Mesenchymal stem cell (in vitro differentiated cells and primary cell): ENCODE measurements around the gene ZSWIM6.

ENCODE experiments used
- DNase-seq: peaks from one replicate; pipeline ENCODE4 v3.0.0-alpha.2; 2013
- H2AFZ ChIP-seq: one replicate; pipeline ENCODE4 v1.6.1; 2013; ENCODE audit warnings: low read depth, mild to moderate bottlenecking, control low read depth, inconsistent platforms, low read length, moderate library complexity
- H2AK5ac ChIP-seq: 2 replicates; pipeline ENCODE4 v1.6.1; 2013; ENCODE audit warnings: low read length, moderate library complexity, mild to moderate bottlenecking, inconsistent platforms; ENCODE audit not compliant: severe bottlenecking
- H2BK120ac ChIP-seq: one replicate; pipeline ENCODE4 v1.6.1; 2013; ENCODE audit warnings: low read depth, mild to moderate bottlenecking, inconsistent platforms, low read length, moderate library complexity
- H2BK12ac ChIP-seq, 2 experiments: one replicate each; pipeline ENCODE4 v1.6.1; 2013; ENCODE audit warnings: inconsistent platforms in 2 of 2, low read length in 2 of 2, mild to moderate bottlenecking in 2 of 2, moderate library complexity in 2 of 2, control low read depth in 1 of 2
- H2BK15ac ChIP-seq: one replicate; pipeline ENCODE4 v1.6.1; 2013; ENCODE audit warnings: mild to moderate bottlenecking, low read depth, inconsistent platforms; ENCODE audit not compliant: poor library complexity, severe bottlenecking
- H2BK5ac ChIP-seq: 2 replicates; pipeline ENCODE4 v1.6.1; 2013; ENCODE audit warnings: low read depth, mild to moderate bottlenecking, low read length, control low read depth, inconsistent platforms; ENCODE audit not compliant: poor library complexity, severe bottlenecking
- H3K14ac ChIP-seq, 2 experiments: one replicate each; pipeline ENCODE4 v1.6.1; 2013; ENCODE audit warnings: inconsistent platforms in 2 of 2, low read length in 2 of 2, control low read depth in 1 of 2, mild to moderate bottlenecking in 1 of 2, moderate library complexity in 1 of 2
- H3K18ac ChIP-seq, 2 experiments: one replicate each; pipeline ENCODE4 v1.6.1; 2013; ENCODE audit warnings: inconsistent platforms in 2 of 2, low read length in 2 of 2, control low read depth in 1 of 2, low read depth in 1 of 2, mild to moderate bottlenecking in 1 of 2
- H3K23ac ChIP-seq, 2 experiments: one replicate each; pipeline ENCODE4 v1.6.1; 2013; ENCODE audit warnings: inconsistent platforms in 2 of 2, low read length in 2 of 2, mild to moderate bottlenecking in 2 of 2, moderate library complexity in 2 of 2, control low read depth in 1 of 2
- H3K27ac ChIP-seq: 2 replicates; pipeline ENCODE4 v1.5.1; 2013; ENCODE audit warnings: mild to moderate bottlenecking, moderate library complexity, low read length, control low read depth, inconsistent platforms; ENCODE audit not compliant: poor library complexity, severe bottlenecking
- H3K27me3 ChIP-seq, 2 experiments: 2 replicates each; pipeline versions ENCODE4 v1.6.1 to v1.7.0; 2013; ENCODE audit warnings: low read length in 2 of 2, mild to moderate bottlenecking in 2 of 2, moderate library complexity in 2 of 2, control low read depth in 1 of 2, inconsistent platforms in 1 of 2; ENCODE audit not compliant: control insufficient read depth in 1 of 2, insufficient read depth in 1 of 2
- H3K36me3 ChIP-seq, 2 experiments: 2 replicates each; pipeline versions ENCODE4 v1.6.1 to v1.7.0; 2013; ENCODE audit warnings: low read length in 2 of 2, control low read depth in 1 of 2, inconsistent platforms in 1 of 2, low read depth in 1 of 2, mild to moderate bottlenecking in 1 of 2; ENCODE audit not compliant: insufficient read depth in 2 of 2, control insufficient read depth in 1 of 2
- H3K4ac ChIP-seq, 2 experiments: one replicate each; pipeline ENCODE4 v1.6.1; 2013; ENCODE audit warnings: inconsistent platforms in 2 of 2, low read length in 2 of 2, mild to moderate bottlenecking in 2 of 2, moderate library complexity in 2 of 2, control low read depth in 1 of 2, low read depth in 1 of 2
- H3K4me1 ChIP-seq: 2 replicates; pipeline ENCODE4 v1.6.1; 2013; ENCODE audit warnings: low read depth, low read length, control low read depth; ENCODE audit not compliant: control insufficient read depth, insufficient read depth
- H3K4me2 ChIP-seq: 2 replicates; pipeline ENCODE4 v1.6.1; 2013; ENCODE audit warnings: low read length, mild to moderate bottlenecking, inconsistent platforms; ENCODE audit not compliant: poor library complexity, severe bottlenecking
- H3K4me3 ChIP-seq, 2 experiments: 2 replicates each; pipeline versions ENCODE4 v1.5.1 to v1.7.0; 2013; ENCODE audit warnings: low read length in 2 of 2, mild to moderate bottlenecking in 2 of 2, control low read depth in 1 of 2, low read depth in 1 of 2; ENCODE audit not compliant: insufficient read depth in 1 of 2
- H3K79me1 ChIP-seq: replicated peaks from 2 replicates; pipeline ENCODE4 v1.6.1; 2013; ENCODE audit warnings: mild to moderate bottlenecking, control low read depth, low read length, inconsistent platforms; ENCODE audit not compliant: poor library complexity, severe bottlenecking
- H3K9ac ChIP-seq: 2 replicates; pipeline ENCODE4 v1.7.0; 2013; ENCODE audit warnings: mild to moderate bottlenecking, low read length, moderate library complexity
- H3K9me3 ChIP-seq: 2 replicates; pipeline ENCODE4 v1.7.0; 2013; ENCODE audit warnings: mild to moderate bottlenecking, low read length; ENCODE audit not compliant: control insufficient read depth
- H4K8ac ChIP-seq: one replicate; pipeline ENCODE4 v1.6.1; 2013; ENCODE audit warnings: inconsistent platforms, mild to moderate bottlenecking, low read length, moderate library complexity
- H4K91ac ChIP-seq: one replicate; pipeline ENCODE4 v1.6.1; 2013; ENCODE audit warnings: mild to moderate bottlenecking, low read length, inconsistent platforms
- WGBS: methylation state at CpG from one replicate; pipeline ENCODE4 v1.1.7; 2013; ENCODE audit warnings: mixed read lengths; 5-methylcytosine and 5-hydroxymethylcytosine counted together

Gene ZSWIM6

DNA sequence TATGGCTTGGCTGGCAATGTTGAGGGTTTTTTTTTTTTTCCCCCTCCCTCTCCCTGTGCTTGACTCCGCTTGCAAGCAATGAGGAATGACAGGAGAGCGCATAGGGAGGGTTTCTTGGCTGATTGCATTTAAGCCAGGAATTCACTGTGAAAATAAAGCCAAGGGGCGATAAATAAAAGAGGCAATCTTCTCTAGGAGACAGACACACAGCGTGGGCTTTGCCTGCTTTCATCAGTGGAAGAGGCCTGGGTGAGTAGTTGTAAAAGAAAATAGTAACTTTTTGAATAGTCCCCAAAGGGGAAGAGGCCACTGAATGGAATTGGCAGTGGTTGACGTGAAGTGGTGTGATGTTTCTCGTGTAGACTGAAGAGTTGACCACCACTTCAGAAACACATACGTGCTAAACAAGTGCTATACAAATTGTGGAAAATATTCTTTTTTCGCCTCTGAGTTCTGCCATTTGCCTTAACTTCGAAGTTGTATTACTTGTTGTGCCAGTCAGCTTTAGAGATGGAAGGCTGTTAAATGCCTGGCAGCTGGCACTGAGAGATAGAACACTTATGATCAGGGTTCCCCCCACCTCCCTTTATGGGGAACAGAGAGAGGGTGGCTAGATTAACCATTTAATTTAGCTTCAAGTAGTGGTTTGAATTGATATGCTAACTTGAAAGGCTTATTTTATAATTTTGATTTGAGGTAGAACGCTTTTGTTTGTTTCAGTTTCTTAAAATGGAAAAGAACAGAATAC lies 3.0 kb downstream of the ZSWIM6 start:
- Histone ChIP-seq H3K4me1 (peaks cover 3% of the 10 kb centered on the region), H2BK5ac (no peak overlapping the region), H3K79me1 (peaks cover 2% of the 10 kb centered on the region), H2AK5ac (no peak overlapping the region), H2BK12ac (no peak overlapping the region), H2BK120ac (no peak overlapping the region), H3K27ac (no peak overlapping the region), H3K36me3 (peaks cover 3 to 5% of the 10 kb centered on the region in 2 experiments), H4K91ac (no peak overlapping the region), H3K18ac (no peak overlapping the region), H3K9me3 (no peaks in the 10 kb centered on the region), H2AFZ (no peak overlapping the region), H3K4ac (no peak overlapping the region), H3K9ac (peak overlapping the region; percentile 93), H4K8ac (no peak overlapping the region), H3K23ac (no peak overlapping the region), H2BK15ac (no peak overlapping the region), H3K27me3 (no peaks in the 10 kb centered on the region), H3K4me3 (peak overlapping the region in 1 of 2 experiments; percentile 84), H3K4me2 (peak overlapping the region; percentile 89), H3K14ac (no peak overlapping the region)
- peak; percentile 64 for DNase-seq
- 49% methylated on average over 9 of the region's 10 CpGs for WGBS

- Histone ChIP-seq H2AFZ (no peak overlapping the region), H4K91ac (no peak overlapping the region), H3K36me3 (peaks cover 3 to 5% of the 10 kb centered on the region in 2 experiments), H3K4me3 (no peak overlapping the region), H2BK120ac (no peak overlapping the region), H4K8ac (no peak overlapping the region), H2BK5ac (no peak overlapping the region), H2BK15ac (no peak overlapping the region), H2AK5ac (no peak overlapping the region), H3K9ac (no peak overlapping the region), H3K4me1 (peaks cover 4% of the 10 kb centered on the region), H3K79me1 (peaks cover 4% of the 10 kb centered on the region), H3K4ac (no peak overlapping the region), H3K18ac (no peak overlapping the region), H3K14ac (no peak overlapping the region), H3K4me2 (no peak overlapping the region), H3K23ac (no peak overlapping the region), H3K27me3 (no peaks in the 10 kb centered on the region), H2BK12ac (no peak overlapping the region), H3K9me3 (no peaks in the 10 kb centered on the region), H3K27ac (no peak overlapping the region)
- no peak for DNase-seq
- WGBS, result 89% methylated on average over 2 of the region's 2 CpGs
Measured at GRCh38 chr5:61339764-61340163, 7.7 kb downstream of the ZSWIM6 start.

DNA sequence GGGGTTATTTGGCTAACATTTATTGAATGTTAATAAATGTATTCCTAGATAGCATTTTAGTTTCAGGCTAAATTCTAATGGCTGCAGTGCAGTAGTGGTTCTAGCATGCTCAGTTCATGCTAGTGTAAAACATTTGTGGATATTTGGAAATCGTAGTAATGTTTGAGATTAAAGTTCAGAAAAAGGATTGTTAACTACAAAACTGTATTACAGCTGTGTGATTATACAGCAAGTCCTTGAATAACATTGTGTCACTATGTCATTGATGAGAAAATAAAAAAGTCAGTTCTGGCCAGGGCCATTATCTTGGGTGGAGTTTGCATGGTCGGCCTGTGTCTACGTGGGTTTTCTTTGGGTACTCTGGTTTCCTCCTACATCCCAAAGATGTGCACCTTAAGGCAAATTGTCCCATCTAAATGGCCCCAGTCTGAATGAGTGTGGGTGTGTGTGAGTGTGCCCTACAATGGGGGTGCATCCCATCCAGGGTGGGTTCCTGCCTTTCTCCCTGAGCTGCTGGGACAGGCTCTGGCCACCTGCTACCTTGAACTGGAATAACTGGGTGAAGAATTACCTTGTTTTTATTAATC lies 8.8 kb downstream of the ZSWIM6 start:
- Histone ChIP-seq H3K4me2 (no peak overlapping the region), H3K9me3 (no peaks in the 10 kb centered on the region), H2AFZ (no peak overlapping the region), H3K18ac (no peak overlapping the region), H2BK5ac (no peak overlapping the region), H2BK15ac (no peak overlapping the region), H3K4me1 (peaks cover 3% of the 10 kb centered on the region), H4K8ac (no peak overlapping the region), H3K27me3 (no peaks in the 10 kb centered on the region), H3K4me3 (no peak overlapping the region), H2BK12ac (no peak overlapping the region), H3K79me1 (peaks cover 4% of the 10 kb centered on the region), H2BK120ac (no peak overlapping the region), H3K27ac (no peak overlapping the region), H3K4ac (no peak overlapping the region), H4K91ac (no peak overlapping the region), H3K23ac (no peak overlapping the region), H3K36me3 (peaks cover 3 to 5% of the 10 kb centered on the region in 2 experiments), H3K9ac (no peak overlapping the region), H3K14ac (no peak overlapping the region), H2AK5ac (no peak overlapping the region)
- WGBS, result 96% methylated on average over 3 of the region's 3 CpGs
- no peak for DNase-seq

DNA sequence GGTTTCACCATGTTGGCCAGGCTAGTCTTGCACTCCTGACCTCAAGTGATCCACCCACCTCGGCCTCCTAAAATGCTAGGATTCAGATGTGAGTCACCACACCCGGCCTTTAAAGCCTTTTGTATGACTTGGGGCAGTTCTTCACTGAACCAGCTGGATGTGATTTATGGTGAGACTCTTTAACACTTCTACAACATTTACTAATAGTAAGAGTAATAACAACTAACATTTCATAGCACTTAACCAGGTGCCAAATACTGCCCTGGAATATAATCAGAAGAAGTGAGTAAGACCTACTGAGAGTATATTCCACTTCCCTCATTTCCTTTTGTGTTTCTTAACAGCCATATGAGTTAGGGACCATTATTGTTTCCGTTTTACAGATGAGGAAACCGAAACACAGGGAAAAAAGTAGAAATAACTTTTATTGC lies 10.0 kb downstream of the ZSWIM6 start:
- Histone ChIP-seq H3K4me1 (peaks cover 1% of the 10 kb centered on the region), H3K36me3 (peaks cover 0 to under 1% of the 10 kb centered on the region in 2 experiments), H3K79me1 (peaks cover 4% of the 10 kb centered on the region), H3K27me3 (no peaks in the 10 kb centered on the region), H3K9ac (no peak overlapping the region), H4K8ac (no peak overlapping the region), H2BK12ac (no peak overlapping the region), H2BK5ac (no peak overlapping the region), H2BK120ac (no peak overlapping the region), H3K18ac (no peak overlapping the region), H3K14ac (no peak overlapping the region), H3K4me2 (no peak overlapping the region), H3K9me3 (no peaks in the 10 kb centered on the region), H4K91ac (no peak overlapping the region), H2AK5ac (no peak overlapping the region), H2BK15ac (no peak overlapping the region), H2AFZ (no peak overlapping the region), H3K4me3 (no peak overlapping the region), H3K27ac (no peak overlapping the region), H3K4ac (no peak overlapping the region), H3K23ac (no peak overlapping the region)
- peak; percentile 75 for DNase-seq
- WGBS, result 71% methylated on average over 2 of the region's 4 CpGs
